ENCODE data around the gene CMIP.
"Not testable (repeated sequence)": the region's sequence is repeated elsewhere in the genome, so short reads cannot be mapped to it uniquely, and the experiment has no call there.

Gene CMIP

GRCh38 chr16:81516478-81517149 is 72.0 kb downstream of the CMIP start:
- no peak for DNase-seq (ENCODE audit: low read depth, low spot score)

DNA sequence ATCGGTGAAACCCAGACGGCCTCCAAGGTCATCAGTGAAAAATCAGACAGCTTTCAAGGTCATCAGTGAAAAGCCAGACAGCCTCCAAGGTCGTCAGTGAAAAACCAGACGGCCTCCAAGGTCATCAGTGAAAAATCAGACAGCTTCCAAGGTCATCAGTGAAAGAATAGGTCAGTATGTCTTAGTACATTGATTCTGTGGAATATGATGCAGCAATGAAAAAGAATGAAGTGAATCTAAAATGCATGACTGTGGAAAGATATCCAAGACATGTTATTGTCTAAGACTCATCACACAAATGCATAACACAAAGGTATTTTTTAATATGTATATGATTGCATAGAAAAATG is 72.5 kb downstream of the CMIP start:
- no peak for DNase-seq (ENCODE audit: low read depth, low spot score)

- no peak for DNase-seq (ENCODE audit: low read depth, low spot score)
Observed at GRCh38 chr16:81517629-81518438, 73.2 kb downstream of the CMIP start.

GRCh38 chr16:81518439-81518757 is 73.8 kb downstream of the CMIP start:
- no peak for DNase-seq (ENCODE audit: low read depth, low spot score)

- DNase-seq (ENCODE audit: low read depth, low spot score): no peak
Observed at GRCh38 chr16:81519301-81520150, 74.9 kb downstream of the CMIP start.

GRCh38 chr16:81520151-81520470 is 75.5 kb downstream of the CMIP start:
- no peak for DNase-seq (ENCODE audit: low read depth, low spot score)

- no peak for DNase-seq (ENCODE audit: low read depth, low spot score)
Observed at GRCh38 chr16:81520560-81521135, 76.0 kb downstream of the CMIP start.

- no peak for DNase-seq (ENCODE audit: low read depth, low spot score)
Observed at GRCh38 chr16:81521141-81521626, 76.6 kb downstream of the CMIP start.

GRCh38 chr16:81522108-81522701 is 77.6 kb downstream of the CMIP start:
- DNase-seq (ENCODE audit: low read depth, low spot score): no peak

- not testable (repeated sequence) for DNase-seq (ENCODE audit: low read depth, low spot score)
Observed at GRCh38 chr16:81522851-81523250, 78.2 kb downstream of the CMIP start.

DNA sequence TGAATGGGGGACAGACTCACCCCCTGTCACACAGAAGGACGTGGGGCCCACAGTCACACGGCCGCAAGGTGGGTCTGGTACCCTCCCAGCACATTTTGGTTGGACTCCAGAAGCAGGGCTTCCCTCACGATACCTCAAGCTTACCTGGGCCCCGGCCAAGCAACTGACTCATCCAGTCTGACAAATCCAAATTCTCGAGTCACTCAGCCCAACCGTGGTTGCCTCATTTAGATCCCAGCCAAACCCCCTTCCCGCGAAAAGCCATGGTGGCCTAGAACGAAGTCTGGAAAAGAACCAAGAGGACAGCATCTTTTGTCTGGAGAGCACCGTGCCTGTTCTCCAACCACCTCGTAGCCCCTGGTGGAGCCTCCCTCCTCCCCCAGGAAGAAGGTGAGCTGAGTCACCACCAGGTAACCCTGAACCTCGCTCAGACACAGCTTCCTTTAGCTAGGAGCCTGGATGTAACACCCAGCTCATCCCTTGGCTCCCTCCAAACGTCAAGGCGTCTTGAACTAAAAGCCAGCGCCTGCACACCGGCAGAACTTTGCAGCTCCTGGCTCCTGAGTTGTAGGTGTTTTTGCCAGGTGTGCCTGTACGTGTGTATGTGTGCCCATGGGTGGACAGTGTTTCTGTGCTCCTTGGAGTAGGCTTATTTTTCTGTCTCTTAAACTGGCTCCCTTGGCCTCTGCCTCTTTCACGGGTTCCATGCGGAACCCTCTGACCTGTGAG is 78.9 kb downstream of the CMIP start:
- peak; percentile 85 for DNase-seq (ENCODE audit: low read depth, low spot score)

DNA sequence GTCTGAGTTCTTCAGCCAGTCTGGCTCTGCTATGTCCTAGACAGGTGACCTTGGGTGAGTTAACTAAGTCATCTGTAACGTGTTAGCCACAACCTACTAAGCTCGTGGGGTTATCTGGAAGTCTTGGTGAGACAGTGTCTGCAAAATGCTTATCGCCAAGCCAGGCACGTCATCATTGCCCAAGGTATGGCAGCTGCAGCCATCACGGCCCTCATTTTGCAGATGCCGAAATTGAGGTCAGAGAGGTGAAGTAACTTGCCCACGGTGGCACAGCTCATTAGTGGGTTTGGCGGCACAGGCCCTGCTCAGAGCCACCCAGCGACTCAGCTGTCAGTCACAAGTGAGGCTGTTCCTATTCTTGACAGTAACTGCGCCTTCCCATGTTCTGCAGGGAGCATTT is 79.8 kb downstream of the CMIP start:
- DNase-seq (ENCODE audit: low read depth, low spot score): no peak

DNA sequence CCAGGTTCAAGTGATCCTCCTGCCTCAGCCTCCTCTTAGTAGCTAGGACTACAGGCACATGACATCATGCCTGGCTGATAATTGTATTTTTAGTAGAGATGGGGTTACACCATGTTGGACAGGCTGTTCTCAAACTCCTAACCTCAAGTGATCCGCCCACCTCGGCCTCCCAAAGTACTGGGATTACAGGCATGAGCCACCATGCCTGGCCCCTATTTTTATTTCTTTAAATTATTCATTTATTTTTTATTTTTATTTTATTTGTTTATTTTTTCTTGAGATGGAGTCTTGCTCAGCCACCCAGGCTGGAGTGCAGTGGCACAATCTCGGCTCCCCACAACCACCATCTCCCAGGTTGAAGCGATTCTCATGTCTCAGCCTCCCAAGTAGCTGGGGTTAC is 80.3 kb downstream of the CMIP start:
- DNase-seq (ENCODE audit: low read depth, low spot score): not testable (repeated sequence)

- DNase-seq (ENCODE audit: low read depth, low spot score): no peak
Observed at GRCh38 chr16:81526199-81526598, 81.6 kb downstream of the CMIP start.

GRCh38 chr16:81526935-81527334 is 82.3 kb downstream of the CMIP start:
- peak; percentile 44 for DNase-seq (ENCODE audit: low read depth, low spot score)

DNA sequence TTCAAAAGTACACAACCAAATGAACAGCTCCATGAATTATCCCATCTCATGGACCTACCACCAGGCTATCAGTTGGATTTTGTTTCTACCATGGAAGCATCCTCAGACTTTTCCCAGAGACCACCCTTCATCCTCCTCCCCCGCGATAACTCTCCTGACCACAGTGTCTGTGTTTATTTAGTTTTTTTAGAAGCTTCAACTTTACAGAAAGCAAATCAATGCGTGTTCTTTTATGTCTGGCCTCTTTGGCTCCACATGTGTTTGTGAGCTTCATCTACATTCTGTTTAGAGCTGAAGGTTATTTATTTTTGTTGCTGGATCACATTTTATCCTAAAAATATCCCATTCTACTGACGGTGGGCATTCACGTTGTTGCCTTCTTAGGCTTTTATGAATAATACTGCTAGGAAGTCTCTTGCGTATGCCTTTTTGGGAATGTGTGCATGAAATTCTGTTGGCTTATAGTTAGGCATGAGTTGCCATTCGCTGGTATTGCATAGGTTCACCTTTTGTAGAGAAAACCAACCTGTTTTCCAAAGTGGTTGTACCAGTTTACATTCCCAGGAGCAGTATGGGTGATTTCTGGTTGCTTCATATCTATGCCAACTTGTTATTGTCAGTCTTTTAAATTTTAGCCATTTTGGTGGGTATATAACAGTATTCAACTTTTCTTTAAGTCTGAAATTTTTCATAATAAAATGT is 83.0 kb downstream of the CMIP start:
- no peak for DNase-seq (ENCODE audit: low read depth, low spot score)

DNA sequence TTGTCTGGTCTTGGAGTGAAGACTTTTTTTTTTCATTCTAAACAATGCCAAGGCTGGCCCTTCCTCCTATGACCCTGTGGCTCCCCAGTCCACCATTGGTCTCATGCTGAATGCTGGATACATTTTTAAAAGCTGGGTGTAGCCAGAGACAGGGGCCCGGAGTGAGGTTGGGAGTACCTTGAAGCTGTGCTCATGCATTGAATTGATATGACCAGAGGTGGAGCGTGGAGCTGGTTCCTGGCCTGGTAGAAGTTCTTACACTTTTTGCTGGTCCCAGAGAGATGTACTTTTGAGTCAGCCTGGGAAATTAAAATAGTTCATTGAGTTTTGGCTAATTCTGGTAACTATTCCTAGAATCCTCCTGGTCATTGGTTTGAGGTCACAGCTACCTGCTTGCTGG is 83.6 kb downstream of the CMIP start:
- no peak for DNase-seq (ENCODE audit: low read depth, low spot score)

DNA sequence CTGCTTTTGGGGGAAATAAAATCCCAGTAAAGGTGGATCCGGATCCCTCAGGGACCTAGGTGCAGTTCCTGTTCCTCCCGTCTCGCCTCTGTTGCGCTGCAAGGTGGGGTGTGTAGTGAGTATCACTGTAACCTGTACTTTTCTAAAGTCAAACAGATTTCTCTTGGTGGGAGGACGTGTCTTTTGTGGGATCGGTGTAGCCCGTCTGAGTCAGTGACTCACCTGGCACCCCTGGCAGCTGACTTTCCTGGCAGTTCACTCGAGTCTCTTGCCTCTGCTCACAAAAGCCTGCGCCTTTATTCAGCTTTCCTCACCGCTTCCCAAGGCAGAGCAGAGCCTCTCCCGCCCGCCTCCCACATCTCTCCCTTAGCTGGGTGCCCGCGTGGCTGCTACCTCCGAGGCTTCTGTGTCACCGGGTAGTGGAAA is 85.7 kb downstream of the CMIP start:
- peak; percentile 45 for DNase-seq (ENCODE audit: low read depth, low spot score)

DNA sequence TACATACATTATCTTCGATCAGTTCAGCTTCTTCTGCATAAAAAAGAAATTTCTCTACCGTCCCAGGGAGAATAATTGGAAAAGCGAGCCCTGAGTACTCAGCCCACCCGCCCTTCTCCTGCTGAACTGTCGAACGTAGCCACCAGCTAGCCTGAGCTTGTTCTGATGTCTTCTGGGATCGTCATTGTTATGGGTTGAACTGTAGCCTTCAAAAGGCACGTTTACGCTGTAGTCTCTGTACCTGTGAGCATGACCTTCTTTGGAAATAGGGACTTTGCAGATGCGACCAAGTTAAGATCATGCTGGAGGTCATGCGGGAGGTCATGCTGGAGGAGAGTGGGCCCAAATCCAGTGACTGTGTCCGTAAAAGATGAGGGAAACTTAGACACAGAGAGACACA is 86.2 kb downstream of the CMIP start:
- no peak for DNase-seq (ENCODE audit: low read depth, low spot score)

GRCh38 chr16:81531419-81531821 is 86.8 kb downstream of the CMIP start:
- DNase-seq (ENCODE audit: low read depth, low spot score): no peak

Data from astrocyte of the hippocampus (primary cell).